Mesenchymal stem cell (in vitro differentiated cells and primary cell): ENCODE data around the gene STUB1.

ENCODE experiments used
- DNase-seq: peaks from one replicate; pipeline ENCODE4 v3.0.0-alpha.2; 2013
- H2AFZ ChIP-seq: one replicate; pipeline ENCODE4 v1.6.1; 2013; ENCODE audit warnings: low read depth, mild to moderate bottlenecking, control low read depth, inconsistent platforms, low read length, moderate library complexity
- H2AK5ac ChIP-seq: 2 replicates; pipeline ENCODE4 v1.6.1; 2013; ENCODE audit warnings: low read length, moderate library complexity, mild to moderate bottlenecking, inconsistent platforms; ENCODE audit not compliant: severe bottlenecking
- H2BK120ac ChIP-seq: one replicate; pipeline ENCODE4 v1.6.1; 2013; ENCODE audit warnings: low read depth, mild to moderate bottlenecking, inconsistent platforms, low read length, moderate library complexity
- H2BK12ac ChIP-seq, 2 experiments: one replicate each; pipeline ENCODE4 v1.6.1; 2013; ENCODE audit warnings: inconsistent platforms in 2 of 2, low read length in 2 of 2, mild to moderate bottlenecking in 2 of 2, moderate library complexity in 2 of 2, control low read depth in 1 of 2
- H2BK15ac ChIP-seq: one replicate; pipeline ENCODE4 v1.6.1; 2013; ENCODE audit warnings: mild to moderate bottlenecking, low read depth, inconsistent platforms; ENCODE audit not compliant: poor library complexity, severe bottlenecking
- H2BK5ac ChIP-seq: 2 replicates; pipeline ENCODE4 v1.6.1; 2013; ENCODE audit warnings: low read depth, mild to moderate bottlenecking, low read length, control low read depth, inconsistent platforms; ENCODE audit not compliant: poor library complexity, severe bottlenecking
- H3K14ac ChIP-seq, 2 experiments: one replicate each; pipeline ENCODE4 v1.6.1; 2013; ENCODE audit warnings: inconsistent platforms in 2 of 2, low read length in 2 of 2, control low read depth in 1 of 2, mild to moderate bottlenecking in 1 of 2, moderate library complexity in 1 of 2
- H3K18ac ChIP-seq, 2 experiments: one replicate each; pipeline ENCODE4 v1.6.1; 2013; ENCODE audit warnings: inconsistent platforms in 2 of 2, low read length in 2 of 2, control low read depth in 1 of 2, low read depth in 1 of 2, mild to moderate bottlenecking in 1 of 2
- H3K23ac ChIP-seq, 2 experiments: one replicate each; pipeline ENCODE4 v1.6.1; 2013; ENCODE audit warnings: inconsistent platforms in 2 of 2, low read length in 2 of 2, mild to moderate bottlenecking in 2 of 2, moderate library complexity in 2 of 2, control low read depth in 1 of 2
- H3K27ac ChIP-seq: 2 replicates; pipeline ENCODE4 v1.5.1; 2013; ENCODE audit warnings: mild to moderate bottlenecking, moderate library complexity, low read length, control low read depth, inconsistent platforms; ENCODE audit not compliant: poor library complexity, severe bottlenecking
- H3K27me3 ChIP-seq, 2 experiments: 2 replicates each; pipeline versions ENCODE4 v1.6.1 to v1.7.0; 2013; ENCODE audit warnings: low read length in 2 of 2, mild to moderate bottlenecking in 2 of 2, moderate library complexity in 2 of 2, control low read depth in 1 of 2, inconsistent platforms in 1 of 2; ENCODE audit not compliant: control insufficient read depth in 1 of 2, insufficient read depth in 1 of 2
- H3K36me3 ChIP-seq, 2 experiments: 2 replicates each; pipeline versions ENCODE4 v1.6.1 to v1.7.0; 2013; ENCODE audit warnings: low read length in 2 of 2, control low read depth in 1 of 2, inconsistent platforms in 1 of 2, low read depth in 1 of 2, mild to moderate bottlenecking in 1 of 2; ENCODE audit not compliant: insufficient read depth in 2 of 2, control insufficient read depth in 1 of 2
- H3K4ac ChIP-seq, 2 experiments: one replicate each; pipeline ENCODE4 v1.6.1; 2013; ENCODE audit warnings: inconsistent platforms in 2 of 2, low read length in 2 of 2, mild to moderate bottlenecking in 2 of 2, moderate library complexity in 2 of 2, control low read depth in 1 of 2, low read depth in 1 of 2
- H3K4me1 ChIP-seq: 2 replicates; pipeline ENCODE4 v1.6.1; 2013; ENCODE audit warnings: low read depth, low read length, control low read depth; ENCODE audit not compliant: control insufficient read depth, insufficient read depth
- H3K4me2 ChIP-seq: 2 replicates; pipeline ENCODE4 v1.6.1; 2013; ENCODE audit warnings: low read length, mild to moderate bottlenecking, inconsistent platforms; ENCODE audit not compliant: poor library complexity, severe bottlenecking
- H3K4me3 ChIP-seq, 2 experiments: 2 replicates each; pipeline versions ENCODE4 v1.5.1 to v1.7.0; 2013; ENCODE audit warnings: low read length in 2 of 2, mild to moderate bottlenecking in 2 of 2, control low read depth in 1 of 2, low read depth in 1 of 2; ENCODE audit not compliant: insufficient read depth in 1 of 2
- H3K79me1 ChIP-seq: replicated peaks from 2 replicates; pipeline ENCODE4 v1.6.1; 2013; ENCODE audit warnings: mild to moderate bottlenecking, control low read depth, low read length, inconsistent platforms; ENCODE audit not compliant: poor library complexity, severe bottlenecking
- H3K9ac ChIP-seq: 2 replicates; pipeline ENCODE4 v1.7.0; 2013; ENCODE audit warnings: mild to moderate bottlenecking, low read length, moderate library complexity
- H3K9me3 ChIP-seq: 2 replicates; pipeline ENCODE4 v1.7.0; 2013; ENCODE audit warnings: mild to moderate bottlenecking, low read length; ENCODE audit not compliant: control insufficient read depth
- H4K8ac ChIP-seq: one replicate; pipeline ENCODE4 v1.6.1; 2013; ENCODE audit warnings: inconsistent platforms, mild to moderate bottlenecking, low read length, moderate library complexity
- H4K91ac ChIP-seq: one replicate; pipeline ENCODE4 v1.6.1; 2013; ENCODE audit warnings: mild to moderate bottlenecking, low read length, inconsistent platforms
- WGBS: methylation state at CpG from one replicate; pipeline ENCODE4 v1.1.7; 2013; ENCODE audit warnings: mixed read lengths; 5-methylcytosine and 5-hydroxymethylcytosine counted together

STUB1 gene

DNA sequence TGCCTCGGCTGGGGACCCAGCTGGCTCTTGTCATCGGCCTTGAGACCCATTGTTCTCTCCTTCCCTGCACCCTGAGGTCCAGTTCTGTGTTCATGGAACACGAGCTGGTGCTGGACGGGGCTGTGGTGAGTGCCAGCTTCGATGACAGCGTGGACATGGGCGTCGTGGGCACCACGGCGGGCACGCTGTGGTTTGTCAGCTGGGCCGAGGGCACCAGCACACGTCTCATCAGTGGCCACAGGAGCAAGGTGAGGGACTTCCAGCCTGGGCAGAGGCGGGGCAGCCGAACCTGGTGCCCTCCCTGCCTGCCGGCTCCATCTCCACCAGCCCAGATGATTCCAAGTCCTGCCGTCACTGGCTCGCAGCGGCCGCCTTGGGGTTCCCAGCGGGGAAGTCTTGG, 17.6 kb upstream of the STUB1 start:
- Histone ChIP-seq H3K4me3 (no peak overlapping the region), H3K4me1 (peaks cover 21% of the 10 kb centered on the region), H3K27me3 (no peaks in the 10 kb centered on the region), H3K4me2 (no peak overlapping the region), H2BK120ac (no peak overlapping the region), H2BK5ac (no peak overlapping the region), H3K23ac (no peak overlapping the region), H4K8ac (no peak overlapping the region), H2AFZ (no peak overlapping the region), H3K14ac (no peak overlapping the region), H3K79me1 (no peaks in the 10 kb centered on the region), H3K9me3 (no peaks in the 10 kb centered on the region), H4K91ac (no peak overlapping the region), H3K27ac (no peak overlapping the region), H2BK12ac (no peak overlapping the region), H3K9ac (no peak overlapping the region), H3K4ac (no peak overlapping the region), H3K36me3 (peaks cover 3 to 52% of the 10 kb centered on the region in 2 experiments), H3K18ac (no peak overlapping the region), H2BK15ac (no peak overlapping the region), H2AK5ac (no peak overlapping the region)
- WGBS: 95% methylated on average over 21 of the region's 21 CpGs
- no peak for DNase-seq

DNA sequence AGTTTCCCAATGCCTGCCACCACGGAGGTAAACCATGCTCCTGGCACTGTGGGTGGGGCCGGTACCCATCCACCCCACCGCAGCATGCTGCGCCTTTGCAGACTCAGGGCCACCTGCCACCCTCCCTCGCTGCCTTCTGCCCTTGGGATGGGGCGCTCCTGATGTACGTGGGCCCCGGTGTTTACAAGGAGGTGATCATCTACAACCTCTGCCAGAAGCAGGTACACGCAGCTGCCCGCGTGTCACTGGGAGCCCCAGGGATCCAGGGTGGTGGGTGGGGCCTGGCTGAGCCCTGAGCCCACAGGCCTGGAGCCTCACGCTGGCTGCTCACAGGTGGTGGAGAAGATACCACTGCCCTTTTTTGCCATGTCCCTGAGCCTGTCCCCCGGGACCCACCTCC, 13.6 kb upstream of the STUB1 start:
- no peak overlapping the region for H4K91ac ChIP-seq
- no peaks in the 10 kb centered on the region for H3K27me3 ChIP-seq
- H3K9me3 ChIP-seq: no peaks in the 10 kb centered on the region
- no peak overlapping the region for H3K27ac ChIP-seq
- no peak overlapping the region for H3K4me3 ChIP-seq
- no peak overlapping the region for H3K23ac ChIP-seq
- no peak overlapping the region for H2BK120ac ChIP-seq
- no peak overlapping the region for H2BK15ac ChIP-seq
- no peak overlapping the region for H3K4ac ChIP-seq
- H2BK5ac ChIP-seq: no peak overlapping the region
- no peak overlapping the region for H4K8ac ChIP-seq
- peaks cover 16% of the 10 kb centered on the region for H3K4me1 ChIP-seq
- H2AK5ac ChIP-seq: no peak overlapping the region
- DNase-seq: no peak
- H2BK12ac ChIP-seq: no peak overlapping the region
- peak overlapping the region; percentile 67 for H3K9ac ChIP-seq
- no peak overlapping the region for H3K4me2 ChIP-seq
- H2AFZ ChIP-seq: no peak overlapping the region
- peaks cover 25 to 54% of the 10 kb centered on the region in 2 experiments for H3K36me3 ChIP-seq
- no peak overlapping the region for H3K18ac ChIP-seq
- WGBS: 91% methylated on average over 13 of the region's 13 CpGs
- H3K79me1 ChIP-seq: peaks cover 18% of the 10 kb centered on the region
- no peak overlapping the region for H3K14ac ChIP-seq

DNA sequence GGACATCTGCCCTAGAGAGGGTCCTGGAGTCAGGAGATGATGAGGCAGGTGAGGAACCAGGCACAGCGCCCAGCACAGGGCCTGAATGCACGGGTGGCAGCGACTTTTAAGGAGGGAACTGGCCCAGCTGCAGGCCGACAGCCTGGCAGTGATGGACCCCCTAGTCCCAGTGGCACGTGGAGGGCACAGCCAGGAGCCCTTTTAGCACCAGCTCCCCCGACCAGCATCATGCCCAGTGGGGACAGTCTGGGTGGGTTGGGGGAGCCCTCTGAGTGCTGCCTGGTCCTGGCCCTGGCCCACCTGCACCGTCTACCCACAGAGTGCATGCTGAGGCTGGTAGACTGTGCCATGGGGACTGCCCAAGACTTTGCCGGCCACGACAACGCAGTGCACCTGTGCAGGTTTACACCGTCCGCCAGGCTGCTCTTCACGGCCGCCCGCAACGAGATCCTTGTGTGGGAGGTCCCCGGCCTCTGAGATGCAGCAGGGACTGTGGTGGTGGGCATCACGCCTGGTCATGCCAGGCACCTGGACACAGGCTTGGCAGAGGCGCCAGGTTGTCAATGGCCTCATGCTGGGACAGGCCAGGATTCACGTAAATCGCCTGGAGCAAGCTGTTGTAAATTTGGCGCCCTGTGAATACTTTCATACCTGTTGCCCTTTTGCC, 13.0 kb upstream of the STUB1 start:
- no peaks in the 10 kb centered on the region for H3K27me3 ChIP-seq
- H2BK120ac ChIP-seq: no peak overlapping the region
- H3K79me1 ChIP-seq: peaks cover 20% of the 10 kb centered on the region
- peak overlapping the region in 1 of 2 experiments; percentile 86 for H3K4me3 ChIP-seq
- no peak overlapping the region for H3K27ac ChIP-seq
- no peak overlapping the region for H3K23ac ChIP-seq
- peak overlapping the region; percentile 100 for H4K8ac ChIP-seq
- no peaks in the 10 kb centered on the region for H3K9me3 ChIP-seq
- peaks cover 16% of the 10 kb centered on the region for H3K4me1 ChIP-seq
- no peak overlapping the region for H2AFZ ChIP-seq
- no peak overlapping the region for H2BK15ac ChIP-seq
- H4K91ac ChIP-seq: peak overlapping the region; percentile 95
- H3K4ac ChIP-seq: peak overlapping the region; percentile 29 to 90
- no peak for DNase-seq
- H3K36me3 ChIP-seq: peaks cover 30 to 54% of the 10 kb centered on the region in 2 experiments
- no peak overlapping the region for H3K14ac ChIP-seq
- WGBS: 86% methylated on average over 21 of the region's 22 CpGs
- H2BK5ac ChIP-seq: no peak overlapping the region
- H2BK12ac ChIP-seq: peak overlapping the region in 1 of 2 experiments; percentile 42
- peak overlapping the region; percentile 18 for H2AK5ac ChIP-seq
- H3K9ac ChIP-seq: peak overlapping the region; percentile 67
- no peak overlapping the region for H3K4me2 ChIP-seq
- peak overlapping the region; percentile 5 to 58 for H3K18ac ChIP-seq

DNA sequence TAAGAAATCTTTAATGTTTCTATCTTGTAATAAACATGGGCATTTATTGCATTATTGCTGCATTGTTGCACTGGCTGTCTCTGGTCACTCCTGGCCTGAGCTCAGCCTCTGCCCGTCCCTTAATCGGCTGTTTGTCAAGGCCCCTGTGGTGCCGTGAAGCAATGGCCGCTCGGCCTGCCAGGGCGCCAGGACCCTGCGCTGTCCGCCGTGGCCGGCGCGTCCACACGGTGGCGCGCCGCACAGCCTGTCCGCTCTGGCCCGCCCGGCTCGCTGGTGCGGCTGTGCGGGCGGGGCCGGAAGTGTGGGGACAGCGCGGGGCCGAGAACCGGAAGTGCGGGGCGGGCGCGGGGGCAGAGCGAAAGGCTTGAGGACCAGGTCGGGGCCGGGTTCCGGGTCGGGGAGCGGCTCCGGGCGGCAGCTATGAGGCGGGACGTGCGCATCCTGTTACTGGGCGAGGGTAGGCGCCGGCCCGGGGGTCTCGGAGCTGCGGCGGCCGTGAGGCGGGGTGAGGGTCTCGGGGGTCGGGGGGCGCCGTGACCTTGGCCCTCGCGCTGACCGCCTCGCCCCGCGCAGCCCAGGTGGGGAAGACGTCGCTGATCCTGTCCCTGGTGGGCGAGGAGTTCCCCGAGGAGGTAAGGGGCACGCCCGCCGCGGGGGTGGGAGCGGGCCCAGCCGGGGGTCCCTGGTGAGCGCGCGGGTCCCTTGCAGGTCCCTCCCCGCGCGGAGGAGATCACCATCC, 12.3 kb upstream of the STUB1 start, which contains the start of gene RHOT2:
RHOT2 (plus strand) TSS at position 353 of the 739 bp plus-strand sequence; CDS start at position 421, 68 bp downstream.
- Histone ChIP-seq H2BK12ac (peak within 1 kb of the TSS in 1 of 2 experiments; percentile 42), H3K4me3 (peak within 1 kb of the TSS; percentile 86 to 98)

More for the DNA sequence above, 12.3 kb upstream of the STUB1 start, which contains the start of gene RHOT2:
- peak within 1 kb of the TSS; percentile 62 for H2BK120ac ChIP-seq
- peaks cover 17% of the 10 kb centered on the region for H3K4me1 ChIP-seq
- H2BK15ac ChIP-seq: peak within 1 kb of the TSS; percentile 54
- peak within 1 kb of the TSS; percentile 18 for H2AFZ ChIP-seq
- peak within 1 kb of the TSS; percentile 18 for H2AK5ac ChIP-seq
- no peak within 1 kb of the TSS for H3K27ac ChIP-seq
- peak within 1 kb of the TSS; percentile 95 for H4K91ac ChIP-seq
- H3K27me3 ChIP-seq: no peaks in the 10 kb centered on the region
- H3K14ac ChIP-seq: peak within 1 kb of the TSS; percentile 78 to 89
- peak within 1 kb of the TSS in 1 of 2 experiments; percentile 89 for H3K23ac ChIP-seq
- WGBS: under 1% methylated on average over 68 of the region's 78 CpGs
- peak; percentile 88 for DNase-seq
- peak within 1 kb of the TSS; percentile 90 to 97 for H3K4ac ChIP-seq
- peak within 1 kb of the TSS; percentile 91 for H3K9ac ChIP-seq
- H2BK5ac ChIP-seq: no peak within 1 kb of the TSS
- peaks cover 37 to 55% of the 10 kb centered on the region in 2 experiments for H3K36me3 ChIP-seq
- H3K18ac ChIP-seq: peak within 1 kb of the TSS; percentile 84 to 94
- H3K9me3 ChIP-seq: no peaks in the 10 kb centered on the region
- H3K79me1 ChIP-seq: peaks cover 21% of the 10 kb centered on the region
- H3K4me2 ChIP-seq: peak within 1 kb of the TSS; percentile 84
- peak within 1 kb of the TSS; percentile 100 for H4K8ac ChIP-seq
